ENCODE results near the gene ZNF681.
"Not testable (repeated sequence)": the region's sequence is repeated elsewhere in the genome, so short reads cannot be mapped to it uniquely, and the experiment has no call there.

The ZNF681 gene

DNA sequence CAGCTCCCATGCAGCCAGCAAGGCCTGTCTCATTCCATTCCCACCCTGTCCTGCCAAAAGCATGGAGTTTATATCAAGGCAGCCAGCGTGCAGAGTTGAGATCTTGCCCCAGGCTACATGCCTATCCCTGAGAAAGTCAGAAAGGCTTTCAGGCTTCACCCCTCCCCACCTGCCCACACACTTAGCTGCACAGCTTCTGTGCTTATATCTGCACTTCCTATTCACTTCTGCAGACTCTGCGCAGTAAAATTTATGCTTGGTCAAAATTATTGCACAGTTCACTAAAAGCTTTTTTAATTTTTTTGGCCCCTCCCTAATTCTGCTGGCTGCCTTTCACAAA, 59.2 kb downstream of the ZNF681 start:
- H3K4me3 ChIP-seq (ENCODE audit: low read depth, low read length) = no peak overlapping the region
- TF ChIP-seq, protein P1, sequence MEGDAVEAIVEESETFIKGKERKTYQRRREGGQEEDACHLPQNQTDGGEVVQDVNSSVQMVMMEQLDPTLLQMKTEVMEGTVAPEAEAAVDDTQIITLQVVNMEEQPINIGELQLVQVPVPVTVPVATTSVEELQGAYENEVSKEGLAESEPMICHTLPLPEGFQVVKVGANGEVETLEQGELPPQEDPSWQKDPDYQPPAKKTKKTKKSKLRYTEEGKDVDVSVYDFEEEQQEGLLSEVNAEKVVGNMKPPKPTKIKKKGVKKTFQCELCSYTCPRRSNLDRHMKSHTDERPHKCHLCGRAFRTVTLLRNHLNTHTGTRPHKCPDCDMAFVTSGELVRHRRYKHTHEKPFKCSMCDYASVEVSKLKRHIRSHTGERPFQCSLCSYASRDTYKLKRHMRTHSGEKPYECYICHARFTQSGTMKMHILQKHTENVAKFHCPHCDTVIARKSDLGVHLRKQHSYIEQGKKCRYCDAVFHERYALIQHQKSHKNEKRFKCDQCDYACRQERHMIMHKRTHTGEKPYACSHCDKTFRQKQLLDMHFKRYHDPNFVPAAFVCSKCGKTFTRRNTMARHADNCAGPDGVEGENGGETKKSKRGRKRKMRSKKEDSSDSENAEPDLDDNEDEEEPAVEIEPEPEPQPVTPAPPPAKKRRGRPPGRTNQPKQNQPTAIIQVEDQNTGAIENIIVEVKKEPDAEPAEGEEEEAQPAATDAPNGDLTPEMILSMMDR (IDR thresholded peaks at IDR 0.05; ENCODE audit: low read depth, low read length, missing control alignments) = no peak
- no peak for DNase-seq (ENCODE audit: low read depth)
- in situ Hi-C loops (cut with HindIII; ENCODE audit: low sequenced_read_pairs) = no loop called here

- no peak for DNase-seq (ENCODE audit: low read depth)
- in situ Hi-C loops (cut with HindIII; ENCODE audit: low sequenced_read_pairs) = no loop called here
- no peak overlapping the region for H3K4me3 ChIP-seq (ENCODE audit: low read depth, low read length)
- TF ChIP-seq, protein P1 (IDR thresholded peaks at IDR 0.05; ENCODE audit: low read depth, low read length, missing control alignments) = no peak
Measured at GRCh38 chr19:23698711-23699520, 59.8 kb downstream of the ZNF681 start.

DNA sequence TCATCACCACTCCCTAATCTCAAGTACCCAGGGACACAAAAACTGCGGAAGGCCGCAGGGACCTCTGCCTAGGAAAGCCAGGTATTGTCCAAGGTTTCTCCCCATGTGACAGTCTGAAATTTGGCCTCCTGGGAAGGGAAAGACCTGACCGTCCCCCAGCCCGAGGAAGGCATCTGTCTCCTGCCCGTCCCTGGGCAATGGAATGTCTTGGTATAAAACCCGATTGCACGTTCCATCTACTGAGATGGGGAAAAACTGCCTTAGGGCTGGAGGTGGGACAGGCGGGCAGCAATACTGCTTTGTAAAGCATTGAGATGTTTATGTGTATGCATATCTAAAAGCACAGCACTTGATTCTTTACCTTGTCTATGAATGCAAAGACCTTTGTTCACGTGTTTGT, 65.8 kb downstream of the ZNF681 start:
- H3K4me3 ChIP-seq (ENCODE audit: low read depth, low read length); in situ Hi-C loops (cut with HindIII; ENCODE audit: low sequenced_read_pairs); DNase-seq (ENCODE audit: low read depth): not testable (repeated sequence)

Measured in astrocyte of the cerebellum (primary cell).